Stimulated activated effector memory CD8-positive, alpha-beta T cell treated with anti-CD3 and anti-CD28 coated beads, Interleukin-12 subunit alpha, Interleukin-12 subunit beta, amount 100 ng/mL, for 72 hours (primary cell): ENCODE results near the gene ACER2.
A peak's percentile ranks its signal among the peaks of the same experiment; 100 is the strongest.
"Not testable (repeated sequence)": the region's sequence is repeated elsewhere in the genome, so short reads cannot be mapped to it uniquely, and the experiment has no call there.

Experiments
- ATAC-seq: fragments of 150-1000 bp; cut with Tn5 transposase; 2 replicates; pipeline ENCODE4 v1.10.0; 2021
- DNase-seq, 2 donors: peaks; one replicate each; pipeline ENCODE4 v3.0.0; 2021 to 2022; ENCODE audit warnings: low spot score in 2 of 2
- H3K27ac Mint-ChIP-seq: one replicate; pipeline ENCODE4 v1.8.0; 2022; ENCODE audit warnings: mild to moderate bottlenecking, mixed read lengths
- H3K36me3 Mint-ChIP-seq: one replicate; pipeline ENCODE4 v1.8.0; 2022; ENCODE audit warnings: mild to moderate bottlenecking, mixed read lengths
- H3K4me1 Mint-ChIP-seq: one replicate; pipeline ENCODE4 v1.8.0; 2022; ENCODE audit warnings: mixed read lengths
- H3K4me3 Mint-ChIP-seq: one replicate; pipeline ENCODE4 v1.8.0; 2022; ENCODE audit warnings: mild to moderate bottlenecking, mixed read lengths
- H3K9me3 Mint-ChIP-seq: one replicate; pipeline ENCODE4 v1.8.0; 2022; ENCODE audit warnings: mixed read lengths

ACER2 gene

DNA sequence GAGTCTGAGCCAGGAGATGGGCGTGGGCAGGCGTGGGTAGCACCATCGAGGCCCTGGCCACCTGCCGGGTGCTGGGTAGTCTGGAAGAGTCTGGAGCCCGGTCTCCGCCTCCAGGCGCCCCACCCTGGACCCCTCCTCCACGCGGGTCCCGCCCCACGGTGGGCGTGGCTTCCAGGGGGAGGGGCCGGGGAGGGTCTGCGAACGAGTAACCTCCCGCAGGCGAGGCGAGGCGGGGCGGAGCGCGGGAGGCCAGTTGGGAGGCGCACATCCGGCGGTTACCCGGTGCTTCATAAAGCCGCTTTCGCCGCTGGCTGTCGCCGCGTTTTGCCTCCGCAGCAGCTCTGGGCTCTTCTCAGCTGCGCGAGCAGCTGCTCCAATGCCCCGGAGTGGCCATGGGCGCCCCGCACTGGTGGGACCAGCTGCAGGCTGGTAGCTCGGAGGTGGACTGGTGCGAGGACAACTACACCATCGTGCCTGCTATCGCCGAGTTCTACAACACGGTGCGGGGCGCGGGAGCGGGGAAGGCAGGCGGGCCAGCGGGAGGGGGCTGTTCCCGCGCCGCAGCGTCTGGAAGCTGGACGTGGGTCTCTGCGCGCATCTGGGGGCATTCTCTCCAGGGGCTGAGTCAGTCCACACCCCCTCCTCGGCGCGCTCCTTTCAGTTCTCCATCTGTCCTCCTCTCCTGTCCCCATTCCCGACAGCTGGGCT lies at the start of gene ACER2:
ACER2 (plus strand) TSS at position 317 of the 708 bp plus-strand sequence; CDS start at position 393, 76 bp downstream.
- Mint-ChIP-seq H3K4me3 (peak within 1 kb of the TSS; percentile 97), H3K36me3 (no peaks in the 10 kb centered on the region), H3K27ac (peak within 1 kb of the TSS; percentile 88), H3K9me3 (no peaks in the 10 kb centered on the region), H3K4me1 (peaks cover 11% of the 10 kb centered on the region)
- ATAC-seq (peak; percentile 94), DNase-seq (peak; percentile 97 to 98)

DNA sequence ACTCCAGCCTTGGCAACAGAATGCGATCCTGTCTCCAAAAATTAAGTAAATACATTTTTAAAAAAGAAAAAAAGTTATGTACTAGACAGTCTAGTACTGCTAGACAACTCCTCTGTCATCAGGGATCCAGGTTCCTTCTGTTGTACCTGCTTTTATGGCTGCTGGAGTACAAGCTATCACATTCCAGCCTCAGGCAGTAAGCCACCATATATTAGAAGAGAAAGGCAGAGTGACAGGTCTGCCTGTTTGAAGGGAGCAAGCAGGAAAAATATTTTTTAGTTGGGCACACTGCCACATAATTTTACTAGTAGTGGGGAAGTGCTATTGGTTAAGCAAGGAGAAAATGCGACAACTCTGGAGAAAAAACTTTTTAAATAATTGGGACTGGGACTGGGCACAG lies 39.7 kb upstream of the ACER2 start:
- Mint-ChIP-seq H3K4me3 (no peak overlapping the region), H3K4me1 (peaks cover 6% of the 10 kb centered on the region), H3K9me3 (no peaks in the 10 kb centered on the region), H3K27ac (peak overlapping the region; percentile 40), H3K36me3 (peaks cover 78% of the 10 kb centered on the region)
- DNase-seq (no peak), ATAC-seq (no peak)

DNA sequence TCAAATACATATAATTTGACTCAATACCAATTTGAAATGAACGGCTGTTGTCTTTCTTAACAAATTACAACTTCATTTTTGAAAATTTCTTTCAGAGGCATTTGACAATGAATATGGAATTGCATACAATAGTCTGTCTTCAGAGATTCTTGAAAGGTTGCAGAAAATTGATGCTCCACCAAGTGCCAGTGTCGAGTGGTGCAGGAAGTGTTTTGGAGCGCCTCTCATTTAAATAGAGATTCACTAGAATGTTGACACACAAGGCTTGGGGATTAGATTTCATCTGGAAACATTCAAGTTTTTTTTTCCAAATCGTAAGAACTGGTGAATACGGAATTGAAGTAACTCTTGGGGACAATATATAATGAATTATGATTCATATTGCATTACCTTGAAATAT lies 36.9 kb upstream of the ACER2 start:
- DNase-seq (no peak), ATAC-seq (no peak)
- H3K9me3 Mint-ChIP-seq, result no peaks in the 10 kb centered on the region
- peaks cover 80% of the 10 kb centered on the region for H3K36me3 Mint-ChIP-seq
- H3K4me1 Mint-ChIP-seq, result peaks cover 12% of the 10 kb centered on the region
- H3K4me3 Mint-ChIP-seq, result no peak overlapping the region
- peak overlapping the region; percentile 40 for H3K27ac Mint-ChIP-seq

DNA sequence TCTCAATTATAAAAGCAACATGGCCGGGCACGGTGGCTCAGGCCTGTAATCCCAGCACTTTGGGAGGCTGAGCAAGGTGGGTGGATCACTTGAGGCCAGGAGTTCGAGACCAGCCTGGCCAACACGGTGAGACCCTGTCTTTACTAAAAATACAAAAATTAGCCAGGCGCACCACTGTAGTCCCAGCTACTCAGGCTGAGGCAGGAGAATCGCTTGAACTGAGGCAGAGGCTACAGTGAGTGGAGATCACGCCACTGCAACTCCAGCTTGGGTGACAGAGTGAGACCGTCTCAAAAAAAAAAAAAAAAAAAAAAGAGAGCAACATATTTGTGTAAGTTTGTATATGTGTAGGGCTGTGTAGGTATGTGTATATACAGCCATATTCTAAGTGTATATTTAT lies 36.2 kb upstream of the ACER2 start:
- H3K36me3 Mint-ChIP-seq, result peaks cover 84% of the 10 kb centered on the region

DNA sequence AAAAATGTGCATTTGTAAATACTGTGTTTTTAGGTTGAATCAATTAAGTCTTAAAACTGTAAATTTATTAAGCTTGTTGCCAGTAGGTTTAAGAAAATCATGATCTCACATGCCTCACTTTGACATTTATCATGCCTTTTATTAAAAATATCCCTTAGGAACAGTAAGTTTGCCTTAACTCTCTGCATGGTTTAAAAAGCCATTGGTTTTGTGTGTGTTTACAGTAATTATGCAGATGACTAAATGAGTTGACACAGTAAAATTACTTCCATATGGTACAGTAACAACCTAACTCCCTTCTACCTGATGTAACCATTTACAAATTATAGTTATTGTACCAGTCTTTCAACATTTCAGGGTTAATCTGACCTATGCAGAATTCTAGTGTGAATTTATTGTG lies 35.3 kb upstream of the ACER2 start:
- Mint-ChIP-seq H3K27ac (peak overlapping the region; percentile 37), H3K9me3 (no peaks in the 10 kb centered on the region), H3K4me3 (no peak overlapping the region), H3K36me3 (peaks cover 88% of the 10 kb centered on the region), H3K4me1 (peaks cover 28% of the 10 kb centered on the region)
- ATAC-seq, result no peak
- DNase-seq, result no peak

More for the DNA sequence above, 36.2 kb upstream of the ACER2 start:
- ATAC-seq (no peak), DNase-seq (no peak)
- no peak overlapping the region for H3K4me3 Mint-ChIP-seq
- H3K9me3 Mint-ChIP-seq, result no peaks in the 10 kb centered on the region
- peak overlapping the region; percentile 40 for H3K27ac Mint-ChIP-seq
- H3K4me1 Mint-ChIP-seq, result peaks cover 19% of the 10 kb centered on the region

DNA sequence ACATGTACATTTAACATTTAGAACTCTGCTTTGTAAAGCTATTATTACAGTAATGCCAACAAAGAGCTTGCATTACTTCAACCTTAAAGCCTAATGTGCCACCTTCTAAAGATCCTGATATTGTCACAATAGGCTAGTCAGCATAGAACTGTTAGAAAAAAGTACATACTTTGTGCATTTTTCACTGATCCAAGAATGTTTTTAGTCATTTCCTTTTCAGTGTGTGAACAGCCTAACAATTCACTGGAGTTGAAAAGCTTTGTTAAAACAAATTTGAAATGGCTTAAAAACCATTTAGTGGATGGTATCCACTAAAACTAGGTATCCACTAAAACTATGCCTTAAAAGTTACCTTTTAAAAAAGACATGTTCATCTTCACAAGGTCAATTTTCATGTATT lies 33.3 kb upstream of the ACER2 start:
- ATAC-seq, result no peak
- peaks cover 44% of the 10 kb centered on the region for H3K4me1 Mint-ChIP-seq
- peaks cover 93% of the 10 kb centered on the region for H3K36me3 Mint-ChIP-seq
- no peak overlapping the region for H3K4me3 Mint-ChIP-seq
- H3K27ac Mint-ChIP-seq, result peak overlapping the region; percentile 99
- DNase-seq, result no peak
- no peaks in the 10 kb centered on the region for H3K9me3 Mint-ChIP-seq

DNA sequence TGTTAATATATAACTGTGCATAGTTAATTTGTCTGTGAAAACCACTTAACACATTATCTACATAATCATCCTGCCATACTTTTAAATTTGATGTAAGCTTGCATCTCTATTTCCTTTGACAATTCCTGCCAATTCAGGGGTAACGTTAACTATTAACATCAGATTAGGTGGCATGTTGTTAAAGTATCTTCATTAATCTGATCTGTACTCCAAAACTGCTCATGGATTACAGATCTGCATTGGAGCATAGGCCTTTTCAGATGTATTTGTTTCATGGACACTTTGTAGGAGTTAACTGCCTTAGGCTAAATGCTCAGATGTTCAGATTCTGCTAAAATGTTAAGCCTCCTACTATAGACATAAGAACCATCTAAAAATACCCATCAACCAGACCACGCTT lies 31.9 kb upstream of the ACER2 start:
- H3K4me3 Mint-ChIP-seq, result peak overlapping the region; percentile 89
- peak overlapping the region; percentile 99 for H3K27ac Mint-ChIP-seq
- H3K9me3 Mint-ChIP-seq, result no peaks in the 10 kb centered on the region
- H3K4me1 Mint-ChIP-seq, result peaks cover 52% of the 10 kb centered on the region
- peaks cover 92% of the 10 kb centered on the region for H3K36me3 Mint-ChIP-seq
- ATAC-seq (no peak), DNase-seq (no peak)

DNA sequence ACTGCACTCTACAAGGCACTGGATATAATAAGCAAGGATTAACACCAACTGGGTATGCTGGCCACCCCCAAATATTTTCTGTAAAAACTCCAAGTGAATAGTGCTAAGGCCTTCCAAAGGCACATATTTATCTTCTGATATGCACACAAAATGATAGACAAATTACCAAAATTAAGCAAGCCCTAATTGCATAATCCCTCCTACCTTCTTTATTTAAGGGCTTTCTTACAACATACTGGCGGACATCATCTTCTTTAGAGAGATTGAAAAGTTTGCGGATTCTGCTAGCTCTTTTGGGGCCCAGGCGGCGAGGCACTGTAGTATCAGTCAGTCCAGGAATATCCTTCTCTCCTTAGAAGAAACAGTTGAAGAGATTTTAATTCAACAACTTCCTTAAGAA lies 30.6 kb upstream of the ACER2 start:
- ATAC-seq (no peak), DNase-seq (no peak)
- Mint-ChIP-seq H3K4me1 (peaks cover 52% of the 10 kb centered on the region), H3K36me3 (peaks cover 79% of the 10 kb centered on the region), H3K27ac (peak overlapping the region; percentile 99), H3K4me3 (peak overlapping the region; percentile 89), H3K9me3 (no peaks in the 10 kb centered on the region)

DNA sequence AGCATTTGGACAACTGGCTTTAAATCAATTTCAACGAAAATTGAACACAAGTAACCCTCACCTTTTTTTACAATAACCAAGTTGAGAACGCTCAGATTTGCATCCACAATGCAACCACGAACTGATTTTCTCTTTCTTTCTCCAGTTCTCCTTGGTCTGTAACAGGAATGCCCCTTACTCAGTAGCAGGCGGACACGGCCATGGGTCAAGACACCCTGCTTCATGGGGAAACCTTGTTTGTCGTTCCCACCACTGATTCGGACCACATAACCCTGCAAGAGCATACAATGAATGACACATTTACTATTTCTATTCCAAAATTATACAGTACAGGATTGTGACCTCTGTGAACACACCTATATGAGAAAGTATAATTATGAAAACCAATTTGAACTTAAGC lies 30.2 kb upstream of the ACER2 start:
- peaks cover 75% of the 10 kb centered on the region for H3K36me3 Mint-ChIP-seq
- H3K4me3 Mint-ChIP-seq, result peak overlapping the region; percentile 89
- peaks cover 52% of the 10 kb centered on the region for H3K4me1 Mint-ChIP-seq

DNA sequence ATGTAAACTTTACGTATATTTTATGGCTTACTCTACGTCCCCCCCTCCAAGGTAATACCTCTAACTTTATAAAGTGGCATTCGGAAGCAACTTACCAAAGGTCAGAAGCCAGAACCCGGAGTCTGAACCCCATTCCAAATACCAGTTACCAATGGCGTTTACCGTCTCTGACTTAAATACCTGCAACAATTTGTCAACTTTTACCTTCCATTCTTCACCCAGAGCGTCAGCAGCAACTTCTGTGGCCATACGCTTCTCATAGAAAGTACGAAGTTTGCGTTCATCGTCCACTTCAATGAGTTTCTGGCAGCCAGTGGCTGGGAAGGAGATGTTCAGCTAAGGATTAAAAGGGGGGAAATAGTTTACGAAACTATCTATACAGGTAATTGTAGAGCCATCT lies 29.5 kb upstream of the ACER2 start:
- DNase-seq (no peak), ATAC-seq (no peak)
- Mint-ChIP-seq H3K9me3 (no peaks in the 10 kb centered on the region), H3K27ac (peak overlapping the region; percentile 99), H3K4me3 (peak overlapping the region; percentile 89), H3K4me1 (peaks cover 52% of the 10 kb centered on the region), H3K36me3 (peaks cover 68% of the 10 kb centered on the region)

More for the DNA sequence above, 30.2 kb upstream of the ACER2 start:
- ATAC-seq (no peak), DNase-seq (no peak)
- no peaks in the 10 kb centered on the region for H3K9me3 Mint-ChIP-seq
- H3K27ac Mint-ChIP-seq, result peak overlapping the region; percentile 99

DNA sequence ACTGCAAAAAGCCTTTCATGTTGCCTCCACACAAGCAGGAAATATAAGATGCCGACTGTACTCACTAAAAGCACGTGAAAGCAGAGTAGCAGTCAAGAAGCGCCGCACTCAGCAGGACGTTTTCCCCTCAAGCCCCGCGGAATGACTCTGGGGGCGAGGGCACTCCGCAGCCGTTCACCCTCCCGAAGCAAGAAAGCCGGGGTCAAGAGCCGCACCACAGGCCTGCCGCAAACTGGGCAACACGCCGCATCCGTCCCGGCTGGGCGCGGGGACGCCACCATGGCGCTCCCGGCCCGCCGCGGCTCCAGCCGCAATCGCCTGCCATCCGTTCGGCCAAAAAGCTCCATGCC lies 29.1 kb upstream of the ACER2 start:
- Mint-ChIP-seq H3K36me3 (peaks cover 64% of the 10 kb centered on the region), H3K9me3 (no peaks in the 10 kb centered on the region), H3K27ac (peak overlapping the region; percentile 99), H3K4me1 (peaks cover 52% of the 10 kb centered on the region), H3K4me3 (peak overlapping the region; percentile 89)
- DNase-seq, result no peak
- peak; percentile 57 for ATAC-seq

DNA sequence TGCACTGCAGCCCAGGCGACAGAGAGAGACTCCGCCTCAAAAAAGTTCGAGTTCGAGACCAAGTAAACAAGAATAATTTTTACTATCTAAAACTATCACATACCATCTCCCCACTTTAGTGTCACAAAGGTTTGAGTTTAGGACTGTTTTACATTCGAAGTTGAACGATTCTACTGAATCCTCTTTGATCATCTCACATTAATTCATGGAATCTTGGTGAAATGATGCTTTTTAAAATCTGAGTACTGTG lies 28.1 kb upstream of the ACER2 start:
- H3K4me1 Mint-ChIP-seq, result peaks cover 51% of the 10 kb centered on the region

DNA sequence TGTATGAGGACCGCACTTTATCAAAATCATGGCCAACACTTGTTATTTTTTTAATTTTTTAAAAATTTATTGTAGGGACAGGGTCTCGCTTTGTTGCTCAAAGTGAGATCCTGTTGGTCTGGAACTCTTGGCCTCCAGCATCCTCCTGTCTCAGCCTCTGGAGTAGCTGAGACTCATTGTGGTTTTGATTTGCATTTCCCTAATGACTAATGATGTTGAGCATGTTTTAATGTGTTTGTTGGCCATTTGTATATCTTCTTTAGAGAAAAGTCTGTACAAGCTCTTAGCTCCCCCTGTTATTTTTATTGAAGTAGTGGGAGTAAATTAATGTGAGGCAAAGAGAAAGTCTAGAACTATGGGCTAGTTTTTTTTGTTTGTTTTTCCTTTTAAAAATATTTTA lies 27.2 kb upstream of the ACER2 start:
- Mint-ChIP-seq H3K27ac (peak overlapping the region; percentile 99), H3K4me1 (peaks cover 42% of the 10 kb centered on the region), H3K9me3 (no peaks in the 10 kb centered on the region), H3K36me3 (peaks cover 44% of the 10 kb centered on the region), H3K4me3 (peak overlapping the region; percentile 89)
- no peak for ATAC-seq
- DNase-seq, result no peak

More for the DNA sequence above, 28.1 kb upstream of the ACER2 start:
- Mint-ChIP-seq H3K9me3 (no peaks in the 10 kb centered on the region), H3K36me3 (peaks cover 53% of the 10 kb centered on the region), H3K27ac (peak overlapping the region; percentile 99), H3K4me3 (peak overlapping the region; percentile 89)
- ATAC-seq (no peak), DNase-seq (no peak)

DNA sequence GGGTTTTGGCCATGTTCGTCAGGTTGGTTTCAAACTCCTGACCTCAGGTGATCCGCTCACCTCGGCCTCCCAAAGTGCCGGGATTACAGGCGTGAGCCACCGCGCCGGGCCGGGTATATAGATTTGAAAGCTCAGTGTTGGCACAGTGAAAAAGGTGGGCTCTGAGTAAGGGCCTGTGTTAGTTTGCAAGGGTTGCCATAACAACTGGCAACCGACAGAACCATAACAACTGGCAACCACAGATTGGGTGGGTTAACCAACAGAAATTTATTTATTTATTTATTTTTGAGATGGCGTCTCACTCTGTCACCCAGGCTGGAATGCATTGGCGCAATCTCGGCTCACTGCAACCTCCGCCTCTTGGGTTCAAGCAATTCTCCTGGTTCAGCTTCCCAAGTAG lies 23.6 kb upstream of the ACER2 start:
- DNase-seq, ATAC-seq, H3K27ac Mint-ChIP-seq, H3K4me3 Mint-ChIP-seq, H3K9me3 Mint-ChIP-seq, H3K36me3 Mint-ChIP-seq: not testable (repeated sequence)
- peaks cover 12% of the 10 kb centered on the region for H3K4me1 Mint-ChIP-seq

DNA sequence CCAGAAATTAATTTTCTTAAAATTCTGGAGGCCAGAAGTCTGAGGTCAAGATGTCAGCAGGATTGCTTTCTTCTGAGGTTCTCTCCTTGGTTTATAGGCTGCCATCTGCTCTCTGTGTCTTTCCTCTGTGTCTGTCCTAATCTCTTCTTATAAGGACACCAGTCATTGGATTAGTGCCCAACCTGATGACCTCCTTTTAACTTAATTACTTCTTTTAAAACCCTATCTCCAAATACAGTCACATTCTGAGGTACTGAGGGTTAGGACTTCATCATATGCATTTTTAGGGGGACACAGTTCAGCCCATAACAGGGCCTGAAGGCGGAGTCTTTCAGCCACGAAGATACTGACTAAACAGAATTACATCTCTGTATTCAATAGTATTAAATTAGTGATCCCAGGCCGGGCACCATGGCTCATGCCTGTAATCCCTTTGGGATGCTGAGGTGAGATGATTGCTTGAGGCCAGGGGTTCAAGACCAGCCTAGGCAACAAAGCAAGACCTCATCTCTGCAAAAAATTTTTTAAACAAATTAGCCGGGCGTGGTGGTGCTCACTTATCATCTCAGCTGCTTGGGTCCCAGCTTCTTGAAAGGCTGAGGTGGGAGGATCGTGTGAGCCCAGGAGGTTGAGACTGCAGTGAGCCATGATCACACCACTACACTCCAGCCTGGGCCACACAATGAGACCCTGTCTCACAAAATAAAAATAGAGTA lies 22.9 kb upstream of the ACER2 start:
- DNase-seq (no peak), ATAC-seq (no peak)
- Mint-ChIP-seq H3K27ac (no peak overlapping the region), H3K36me3 (peaks cover 2% of the 10 kb centered on the region), H3K4me3 (no peak overlapping the region), H3K9me3 (no peaks in the 10 kb centered on the region), H3K4me1 (peaks cover 5% of the 10 kb centered on the region)

DNA sequence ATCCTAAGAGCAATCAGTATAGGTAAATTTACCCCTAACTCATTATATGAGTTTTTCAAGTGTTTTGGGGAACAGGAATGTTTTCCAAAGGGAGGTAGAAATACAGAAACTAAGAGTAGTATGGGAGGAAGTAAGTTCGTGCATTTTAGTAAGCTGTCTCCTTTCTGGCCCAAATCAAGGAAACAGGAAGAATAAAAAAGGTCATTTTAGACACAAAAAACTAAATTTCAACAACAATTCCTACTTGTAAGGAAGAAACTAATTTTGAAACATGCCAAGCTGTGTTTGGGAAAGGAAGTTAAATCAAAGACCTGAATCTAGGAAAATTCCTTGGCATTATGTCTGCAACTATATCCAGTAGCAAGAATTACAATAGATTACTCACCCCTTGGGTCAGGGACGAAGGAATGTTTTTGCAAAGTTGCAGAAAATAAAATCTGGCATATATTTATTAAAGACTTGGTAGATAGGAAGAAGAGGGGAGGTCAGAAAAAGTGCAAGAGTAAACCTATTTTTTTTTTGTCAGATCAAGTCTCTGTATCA lies 22.2 kb upstream of the ACER2 start:
- no peak for ATAC-seq
- Mint-ChIP-seq H3K4me3 (no peak overlapping the region), H3K9me3 (no peaks in the 10 kb centered on the region), H3K27ac (no peak overlapping the region), H3K36me3 (no peaks in the 10 kb centered on the region), H3K4me1 (no peaks in the 10 kb centered on the region)
- DNase-seq, result no peak
